ENCODE measurements around the gene PPM1G.
A peak's percentile ranks its signal among the peaks of the same experiment; 100 is the strongest.

The PPM1G gene

GRCh38 chr2:27409321-27410073 is at the start of gene PPM1G:
Gene PPM1G (minus strand): TSS chr2:27409591. CDS start chr2:27409422, 169 bp downstream.
- no peak for TF ChIP-seq CTCF (IDR thresholded peaks at IDR 0.05; ENCODE audit: low read depth, low read length)
- H3K4me3 ChIP-seq (ENCODE audit: low read depth, low read length) = peak within 1 kb of the TSS; percentile 98

- no peak overlapping the region for H3K4me3 ChIP-seq (ENCODE audit: low read depth, low read length)
- no peak for TF ChIP-seq CTCF (IDR thresholded peaks at IDR 0.05; ENCODE audit: low read depth, low read length)
These were observed 44.6 kb upstream of the PPM1G start for GRCh38 chr2:27453968-27454367.

GRCh38 chr2:27451095-27451494 is 41.7 kb upstream of the PPM1G start:
- H3K4me3 ChIP-seq (ENCODE audit: low read depth, low read length) = no peak overlapping the region

DNA sequence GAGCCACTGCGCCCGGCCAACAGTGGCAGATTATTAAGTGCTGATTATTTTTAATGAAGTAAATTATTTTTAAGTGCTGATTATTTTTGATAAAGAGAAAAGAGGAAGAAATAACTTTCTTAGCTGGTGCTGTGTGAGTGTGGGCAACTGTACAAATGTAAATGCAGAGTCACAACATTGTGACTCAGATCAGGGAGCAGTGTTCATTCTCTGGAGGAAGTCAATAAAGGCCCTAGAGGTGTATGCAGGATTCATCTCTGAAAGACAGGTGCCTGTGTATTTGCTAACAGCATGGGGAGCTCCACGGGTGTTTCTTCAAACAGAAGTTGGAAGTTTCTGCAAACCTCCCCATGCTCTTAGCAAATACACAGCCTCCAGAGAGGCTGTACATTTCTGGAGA is 39.0 kb upstream of the PPM1G start:
- H3K4me3 ChIP-seq (ENCODE audit: low read depth, low read length) = no peak overlapping the region
- TF ChIP-seq CTCF (IDR thresholded peaks at IDR 0.05; ENCODE audit: low read depth, low read length) = no peak

More at GRCh38 chr2:27451095-27451494, 41.7 kb upstream of the PPM1G start:
- TF ChIP-seq CTCF (IDR thresholded peaks at IDR 0.05; ENCODE audit: low read depth, low read length) = no peak

GRCh38 chr2:27446057-27446456 is 36.7 kb upstream of the PPM1G start:
- no peak for TF ChIP-seq CTCF (IDR thresholded peaks at IDR 0.05; ENCODE audit: low read depth, low read length)
- H3K4me3 ChIP-seq (ENCODE audit: low read depth, low read length) = no peak overlapping the region

GRCh38 chr2:27445615-27446014 is 36.2 kb upstream of the PPM1G start:
- no peak overlapping the region for H3K4me3 ChIP-seq (ENCODE audit: low read depth, low read length)
- TF ChIP-seq CTCF (IDR thresholded peaks at IDR 0.05; ENCODE audit: low read depth, low read length) = no peak

DNA sequence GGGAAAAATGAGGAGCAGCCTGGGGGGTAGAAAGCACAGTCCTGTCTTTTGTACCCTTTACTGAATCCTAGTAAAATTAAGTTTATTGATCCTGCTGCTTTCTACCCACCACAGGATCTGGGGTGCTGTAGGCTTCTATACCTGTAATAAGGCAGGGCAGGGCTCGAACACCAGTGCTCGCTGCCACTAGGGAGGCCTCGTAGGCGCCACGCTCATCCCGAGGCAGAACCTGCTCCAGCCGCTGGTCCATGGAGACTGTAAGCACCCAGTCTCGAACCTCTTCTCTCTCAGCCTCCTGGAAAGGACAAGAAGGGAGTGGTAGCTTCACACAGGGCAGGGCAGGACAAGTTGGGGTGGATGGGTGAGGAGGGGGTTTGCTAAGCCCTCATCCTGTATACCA is 35.8 kb upstream of the PPM1G start:
- TF ChIP-seq CTCF (IDR thresholded peaks at IDR 0.05; ENCODE audit: low read depth, low read length) = no peak
- H3K4me3 ChIP-seq (ENCODE audit: low read depth, low read length) = no peak overlapping the region
